SKM-1 (cell line): ENCODE results near the gene HSH2D.
"Not testable (repeated sequence)": the region's sequence is repeated elsewhere in the genome, so short reads cannot be mapped to it uniquely, and the experiment has no call there.

Experiments used
- DNase-seq: peaks from one replicate; lab custom pipeline; 2025; ENCODE audit not compliant: unreplicated experiment; lab: John Stamatoyannopoulos, UW

Gene HSH2D

DNA sequence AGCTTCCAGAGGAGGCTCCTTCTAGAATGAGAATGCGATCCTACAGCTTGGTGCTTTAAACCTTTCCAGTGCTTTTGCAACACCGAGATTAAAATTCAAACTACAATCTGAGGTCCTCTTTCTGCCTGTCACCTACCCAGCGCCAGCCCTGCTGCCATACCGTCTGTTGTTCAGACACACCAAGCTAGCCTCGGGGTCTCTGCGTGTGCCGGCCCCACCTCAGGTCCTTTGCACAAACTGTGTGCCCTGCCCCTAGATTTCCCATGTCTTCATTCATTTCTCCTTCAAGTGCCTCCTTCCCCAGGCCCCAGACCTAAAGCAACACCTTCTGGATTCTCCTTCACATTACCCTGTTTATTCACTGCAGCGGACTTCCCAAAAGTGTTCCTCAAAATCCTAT, 11.1 kb downstream of the HSH2D start:
- DNase-seq, result no peak

DNA sequence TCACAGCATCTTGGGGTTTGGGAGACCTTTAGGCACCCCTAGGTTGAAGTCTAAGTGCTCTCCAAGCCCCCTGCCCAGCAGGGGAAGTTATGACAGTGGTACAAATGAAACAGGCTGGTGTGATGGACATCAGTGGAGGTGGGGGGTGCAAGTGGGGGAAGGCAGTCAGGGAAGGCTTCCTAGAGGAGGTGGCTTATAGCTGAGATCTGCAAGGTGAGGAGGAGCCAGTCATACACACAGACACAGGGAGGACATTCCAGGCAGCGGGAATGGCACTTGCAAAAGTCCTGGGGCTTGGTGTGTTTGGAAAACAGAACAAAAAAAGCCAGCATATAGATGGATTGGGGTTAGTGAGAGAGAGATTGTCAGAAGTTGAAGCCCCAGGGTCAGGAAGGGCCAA, 11.6 kb downstream of the HSH2D start:
- no peak for DNase-seq

DNA sequence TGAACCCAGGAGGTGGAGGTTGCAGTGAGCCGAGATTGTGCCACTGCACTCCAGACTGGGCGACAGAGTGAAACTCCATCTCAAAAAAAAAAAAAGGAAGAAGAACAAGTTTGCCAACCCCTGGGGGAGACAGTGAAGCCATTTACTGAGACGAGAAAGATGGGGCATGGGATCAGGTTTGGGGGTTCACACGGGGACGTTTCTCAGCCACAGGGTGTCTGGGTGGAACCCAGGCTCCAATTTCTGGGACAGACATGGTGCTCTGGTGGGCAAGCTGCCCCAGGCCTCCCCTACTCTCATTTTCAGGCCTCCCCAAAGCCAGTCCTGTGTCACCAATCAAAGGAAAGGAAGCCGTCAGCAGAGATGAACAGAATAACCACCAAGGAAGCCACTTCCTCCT, 13.4 kb downstream of the HSH2D start:
- DNase-seq, result no peak

DNA sequence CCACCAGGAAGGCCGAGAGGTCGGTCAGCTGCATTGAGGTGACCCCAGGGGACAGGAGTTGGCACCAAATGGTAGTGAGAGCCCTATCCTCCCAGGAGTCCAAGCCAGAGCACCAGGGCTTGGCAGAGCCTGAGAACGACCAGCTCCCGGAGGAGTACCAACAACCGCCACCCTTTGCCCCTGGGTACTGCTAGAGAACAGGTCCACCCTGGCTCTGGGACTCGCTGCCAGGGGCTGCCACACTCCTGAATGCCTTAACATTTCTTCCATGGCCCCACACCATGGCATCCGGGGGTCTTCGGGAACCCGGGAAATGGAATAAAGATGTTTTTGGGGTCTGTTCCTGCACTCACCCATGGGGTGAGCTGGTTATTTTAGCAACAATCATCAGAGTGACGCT, 14.1 kb downstream of the HSH2D start:
- DNase-seq, result no peak

DNA sequence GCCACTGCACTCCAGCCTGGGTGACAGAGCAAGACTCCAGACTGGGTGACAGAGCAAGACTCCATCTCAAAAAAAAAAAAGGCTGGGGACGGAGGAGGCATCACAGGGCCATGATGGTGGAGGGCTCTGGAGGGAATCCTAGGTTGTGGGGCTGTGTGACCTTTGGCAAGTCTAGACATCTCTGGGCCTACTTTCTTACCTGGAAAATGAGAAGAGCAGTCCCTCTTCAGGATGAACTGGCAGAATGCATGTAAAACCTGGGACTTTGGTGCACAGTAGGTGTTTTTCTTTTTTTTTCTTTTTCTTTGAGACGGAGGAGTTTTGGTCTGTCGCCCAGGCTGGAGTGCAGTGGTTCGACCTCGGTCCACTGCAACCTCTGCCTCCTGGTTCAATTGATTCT, 16.2 kb downstream of the HSH2D start:
- no peak for DNase-seq

DNA sequence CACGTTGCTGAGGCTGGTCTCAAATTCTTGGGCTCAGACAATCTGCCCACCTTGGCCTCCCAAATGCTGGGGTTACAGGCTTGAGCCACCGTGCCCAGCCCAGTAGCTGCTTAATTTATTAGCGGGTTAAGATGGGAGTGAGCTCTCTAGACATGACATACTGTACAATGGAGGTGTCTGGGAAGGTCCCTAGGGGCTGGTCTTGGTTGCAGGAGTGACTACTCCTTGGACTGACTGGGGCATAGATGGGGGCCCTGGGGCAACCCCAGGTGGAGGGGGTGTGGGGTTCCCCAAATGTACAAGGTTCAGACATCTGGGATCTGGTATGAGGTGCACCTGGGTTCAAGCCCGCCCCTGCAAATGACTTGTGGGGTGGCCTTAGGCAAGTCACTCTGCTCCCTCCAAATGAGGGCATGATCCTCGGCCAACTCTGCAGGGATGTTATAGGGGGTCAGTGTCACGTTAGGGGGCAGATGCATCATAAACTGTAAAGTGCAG, 17.0 kb downstream of the HSH2D start:
- DNase-seq, result no peak

DNA sequence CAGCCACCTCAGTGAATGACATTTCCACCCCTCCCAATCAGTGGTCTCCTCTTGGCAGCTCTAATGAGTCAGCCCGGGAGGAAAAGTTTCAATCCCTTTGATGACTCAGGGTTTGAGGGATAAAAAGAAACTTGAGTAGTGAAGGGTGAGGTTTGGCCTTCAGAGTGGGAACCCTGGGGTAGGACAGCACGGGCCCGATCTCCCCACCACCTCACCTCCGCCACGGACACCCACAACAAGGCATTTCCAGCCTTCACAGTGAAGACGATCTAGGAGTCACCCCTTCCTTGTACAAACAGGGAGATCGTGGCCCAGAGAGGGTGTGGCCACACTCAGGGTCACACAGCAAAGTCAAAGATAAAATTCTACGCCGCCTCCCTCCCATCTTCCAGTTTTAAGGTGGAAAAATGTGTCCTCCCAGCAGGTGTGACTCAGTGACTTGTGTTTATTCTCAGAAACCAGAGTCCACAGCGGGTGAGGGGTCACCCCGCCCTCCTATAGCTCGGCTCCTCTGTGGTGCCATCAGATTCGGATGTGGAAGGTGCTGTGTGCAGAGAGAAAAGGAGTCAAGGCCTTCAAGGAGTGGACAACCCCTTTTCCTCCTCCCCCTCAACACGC, 17.6 kb downstream of the HSH2D start:
- no peak for DNase-seq

DNA sequence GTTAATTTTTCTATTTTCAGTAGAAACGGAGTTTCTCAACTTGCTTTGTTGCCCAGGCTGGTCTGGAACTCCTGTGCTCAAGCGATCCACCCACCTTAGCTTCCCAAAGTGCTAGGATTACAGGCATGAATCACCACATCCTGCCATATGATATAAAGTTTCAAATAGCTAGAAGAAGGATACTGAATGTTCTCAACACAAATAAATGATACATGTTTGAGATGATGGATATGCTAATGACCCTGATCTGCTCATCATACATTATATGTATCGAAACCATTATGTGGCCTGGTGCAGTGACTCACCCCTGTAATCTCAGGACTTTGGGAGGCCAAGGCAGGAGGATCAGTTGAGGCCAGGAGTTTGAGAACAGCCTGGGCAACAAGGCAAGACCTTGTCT, 18.4 kb downstream of the HSH2D start:
- DNase-seq, result no peak

DNA sequence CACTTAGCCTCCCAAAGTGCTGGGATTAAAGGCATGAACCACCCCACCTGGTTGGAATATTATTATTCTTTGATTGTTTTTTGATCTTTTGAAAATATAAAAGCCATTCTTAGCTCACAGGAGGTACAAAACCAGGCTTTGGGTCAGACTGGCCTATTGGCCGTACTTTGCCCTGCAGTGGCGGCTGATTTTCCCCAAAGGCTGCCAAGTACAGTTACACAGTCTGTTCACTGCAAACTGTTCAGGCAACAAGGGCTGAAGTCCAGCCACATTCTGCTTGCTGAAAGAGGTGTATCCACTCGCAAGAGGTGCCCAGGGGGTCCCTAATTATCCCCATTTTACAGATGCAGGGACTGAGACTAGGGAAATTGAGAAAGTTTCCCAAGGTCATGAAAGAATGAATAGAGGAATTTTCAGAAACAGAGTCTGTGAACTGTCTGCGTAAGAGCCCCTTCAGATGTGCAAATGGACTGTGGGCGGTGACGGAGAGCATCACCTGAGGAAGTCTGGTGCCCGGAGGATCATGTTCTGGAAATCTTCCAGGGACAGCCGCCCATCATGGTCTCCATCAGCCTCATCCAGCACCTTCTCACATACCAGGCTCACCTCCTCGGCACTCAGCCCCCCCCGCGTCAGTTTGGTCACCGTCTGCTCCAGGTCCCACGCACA, 20.9 kb downstream of the HSH2D start:
- DNase-seq, result no peak

DNA sequence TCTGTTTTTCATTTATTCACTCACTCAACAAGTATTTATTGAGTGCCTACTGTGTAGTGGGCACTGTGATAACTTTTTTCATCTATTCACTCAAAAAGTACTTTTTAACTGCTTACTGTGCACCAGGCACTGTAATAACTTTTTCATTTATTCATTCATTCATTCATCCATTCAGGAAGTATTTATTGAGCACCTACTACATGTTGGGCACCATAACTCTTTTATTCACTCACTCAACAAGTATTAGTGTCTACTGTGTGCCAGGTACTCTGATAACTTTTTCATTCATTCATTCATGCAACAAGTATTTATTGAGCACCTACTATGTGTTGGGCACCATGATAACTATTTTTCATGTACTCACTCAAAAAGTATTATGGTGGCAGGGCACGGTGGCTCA, 22.9 kb downstream of the HSH2D start:
- DNase-seq, result no peak

DNA sequence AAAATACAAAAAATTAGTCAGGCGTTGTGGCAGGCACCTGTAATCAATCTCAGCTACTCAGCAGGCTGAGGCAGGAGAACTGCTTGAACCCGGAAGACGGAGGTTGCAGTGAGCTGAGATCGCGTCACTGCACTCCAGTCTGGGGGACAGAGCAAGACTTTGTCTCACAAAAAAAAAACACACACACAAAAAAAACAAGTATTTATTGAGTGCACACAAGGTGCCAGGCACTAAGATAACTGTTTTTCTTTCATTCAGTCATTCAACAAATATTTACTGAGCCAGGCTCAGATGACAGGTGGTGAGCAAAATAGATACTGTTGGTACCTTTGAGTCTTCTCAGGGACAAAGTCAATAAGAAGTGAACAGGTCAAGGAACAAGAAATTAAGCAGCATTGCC, 23.6 kb downstream of the HSH2D start:
- no peak for DNase-seq

DNA sequence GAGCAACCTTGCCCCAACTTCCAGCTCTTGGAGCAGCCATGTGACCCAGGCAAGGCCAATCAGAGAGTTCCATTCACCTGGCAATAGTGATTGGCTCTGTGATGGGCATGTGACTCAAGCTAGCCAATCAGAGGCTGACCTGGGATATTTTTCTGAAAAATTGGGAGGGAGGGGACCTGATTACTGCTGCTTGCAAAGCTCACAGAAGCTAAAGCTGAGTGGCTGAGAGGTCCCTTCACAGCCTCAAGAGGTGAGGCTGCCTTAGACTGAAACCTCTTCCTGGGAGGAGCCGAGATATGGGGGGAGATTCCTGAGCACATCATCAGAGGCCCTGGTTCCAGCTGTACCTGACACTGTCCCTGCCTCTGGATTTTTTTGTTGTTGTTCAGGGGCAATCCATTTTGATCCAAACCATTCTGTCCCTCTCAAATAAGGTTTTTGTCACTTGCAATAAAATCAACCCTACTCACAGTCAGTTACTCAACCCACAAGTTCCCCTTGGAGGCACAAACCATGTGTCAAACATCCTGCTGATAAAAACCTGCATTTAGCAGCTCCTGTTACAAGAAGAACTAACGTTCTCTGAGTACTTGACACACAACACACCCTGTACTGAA, 25.1 kb downstream of the HSH2D start:
- DNase-seq, result peak; percentile 82

DNA sequence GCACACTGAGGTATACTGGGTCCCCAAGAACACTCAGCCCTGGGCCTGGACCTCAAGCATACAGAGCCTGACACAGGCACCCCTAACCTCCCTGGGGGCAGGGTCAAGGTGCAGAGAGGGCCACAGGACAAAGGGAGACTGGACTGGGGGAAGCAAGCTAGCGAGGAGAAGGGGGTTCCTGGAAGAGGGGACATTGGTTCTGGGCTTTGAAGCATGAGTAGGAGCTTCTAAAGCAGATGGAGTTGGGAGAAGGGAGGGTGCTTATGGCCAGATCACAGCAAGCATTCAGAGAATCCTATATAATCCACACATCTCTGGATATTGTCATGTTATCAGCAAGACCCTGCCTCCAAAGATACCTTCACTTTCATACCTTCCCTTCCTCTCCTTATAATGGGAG, 26.6 kb downstream of the HSH2D start:
- no peak for DNase-seq

DNA sequence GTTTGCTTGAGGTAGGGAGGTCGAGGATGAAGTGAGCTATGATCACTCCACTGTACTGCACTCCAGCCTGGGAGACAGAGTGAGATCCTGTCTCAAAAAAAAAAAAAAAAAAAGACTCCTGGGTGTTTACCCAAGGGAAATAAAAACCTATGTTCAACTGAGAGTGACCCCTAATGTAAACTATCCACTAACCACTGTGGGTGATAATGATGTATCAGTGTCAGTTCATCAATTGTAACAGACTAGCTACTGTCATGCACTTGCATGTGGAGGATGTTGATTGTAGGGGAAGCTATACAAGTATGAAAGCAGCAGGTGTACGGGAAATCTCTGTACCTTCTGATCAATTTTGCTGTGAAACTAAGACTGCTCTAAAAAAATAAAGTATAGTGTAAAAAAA, 32.5 kb downstream of the HSH2D start:
- DNase-seq, result no peak

DNA sequence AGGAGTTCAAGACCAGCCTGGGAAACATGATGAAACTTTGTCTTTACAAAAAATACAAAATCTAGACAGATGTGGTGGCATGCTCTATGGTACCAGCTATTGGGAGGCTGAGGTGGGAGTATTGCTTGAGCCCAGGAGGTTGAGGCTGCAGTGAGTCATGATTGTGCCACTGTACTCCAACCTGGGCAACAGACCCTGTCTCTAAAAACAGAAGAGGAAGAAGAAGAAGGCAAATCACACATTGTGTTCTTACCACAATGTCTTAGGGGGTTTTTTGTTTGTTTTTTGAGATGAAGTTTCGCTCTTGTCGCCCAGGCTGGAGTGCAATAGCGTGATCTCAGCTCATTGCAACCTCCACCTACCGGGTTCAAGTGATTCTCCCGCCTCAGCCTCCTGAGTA, 35.4 kb downstream of the HSH2D start:
- not testable (repeated sequence) for DNase-seq

DNA sequence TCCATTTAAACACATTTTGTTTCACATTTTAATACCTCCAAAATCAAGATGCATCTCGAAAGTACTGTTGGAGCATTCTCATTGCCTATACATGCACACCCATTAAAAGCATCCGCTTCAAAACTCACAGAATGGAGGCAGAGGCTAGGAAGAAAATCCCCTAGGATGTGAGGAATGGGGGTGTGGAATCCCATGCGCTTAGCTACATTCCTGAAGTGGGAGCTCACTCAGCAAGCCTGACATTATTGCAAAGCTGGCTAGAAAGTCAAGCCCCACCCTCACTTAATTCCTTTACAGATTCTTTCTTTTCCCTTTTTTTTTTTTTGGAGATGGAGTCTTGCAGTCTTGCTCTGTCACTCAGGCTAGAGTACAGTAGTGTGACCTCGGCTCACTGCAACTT, 37.1 kb downstream of the HSH2D start:
- DNase-seq, result no peak

DNA sequence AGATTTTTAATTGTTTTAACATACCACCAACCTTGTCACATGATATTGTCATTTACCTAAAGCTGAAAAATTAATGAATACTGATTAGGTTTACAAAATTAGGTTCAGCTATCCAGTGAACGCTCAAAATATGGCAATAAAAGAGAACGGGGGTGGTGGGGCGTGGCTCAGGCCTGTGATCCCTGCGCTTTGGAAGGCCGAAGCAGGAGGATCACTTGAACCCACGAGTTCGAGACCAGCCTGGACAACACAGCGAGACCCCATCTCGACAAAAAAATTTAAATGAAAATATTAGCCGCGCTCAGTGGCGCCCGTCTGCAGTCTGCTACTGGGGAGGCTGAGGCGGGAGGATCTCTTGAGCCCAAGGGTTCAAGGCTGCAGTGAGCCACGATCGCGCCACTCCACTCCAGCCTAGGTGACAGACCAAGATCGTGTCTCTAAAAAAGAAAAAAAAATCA, 41.2 kb downstream of the HSH2D start:
- DNase-seq, result no peak

DNA sequence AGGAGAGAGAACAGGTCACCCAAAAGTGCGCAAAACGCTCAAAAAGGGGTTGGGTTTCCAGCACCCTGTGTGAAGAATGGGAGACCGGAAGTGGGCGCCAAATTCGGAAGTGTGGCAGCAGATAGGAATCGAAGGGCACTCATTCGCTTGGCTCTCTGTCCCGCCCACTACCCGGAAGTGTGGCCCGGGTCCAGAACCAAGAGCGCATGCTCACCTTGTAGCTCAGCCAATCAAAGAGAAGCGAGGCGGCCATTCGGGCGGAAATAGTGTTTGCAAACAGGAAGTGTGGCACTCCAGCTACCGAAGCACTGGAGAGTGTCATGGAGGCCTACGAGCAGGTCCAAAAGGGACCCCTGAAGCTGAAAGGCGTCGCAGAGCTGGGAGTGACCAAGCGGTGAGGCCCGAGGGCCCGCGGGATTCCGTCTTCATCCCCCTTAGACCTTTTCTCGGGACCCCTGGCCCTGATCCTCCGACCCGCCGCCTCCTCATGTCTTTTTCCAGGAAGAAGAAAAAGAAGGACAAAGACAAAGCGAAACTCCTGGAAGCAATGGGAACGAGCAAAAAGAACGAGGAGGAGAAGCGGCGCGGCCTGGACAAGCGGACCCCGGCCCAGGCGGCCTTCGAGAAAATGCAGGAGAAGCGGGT, 41.8 kb downstream of the HSH2D start, which contains the start of gene FAM32A:
FAM32A (plus strand) TSS at position 288 of the 645 bp plus-strand sequence; CDS start at position 321, 33 bp downstream.
- peak; percentile 96 for DNase-seq

DNA sequence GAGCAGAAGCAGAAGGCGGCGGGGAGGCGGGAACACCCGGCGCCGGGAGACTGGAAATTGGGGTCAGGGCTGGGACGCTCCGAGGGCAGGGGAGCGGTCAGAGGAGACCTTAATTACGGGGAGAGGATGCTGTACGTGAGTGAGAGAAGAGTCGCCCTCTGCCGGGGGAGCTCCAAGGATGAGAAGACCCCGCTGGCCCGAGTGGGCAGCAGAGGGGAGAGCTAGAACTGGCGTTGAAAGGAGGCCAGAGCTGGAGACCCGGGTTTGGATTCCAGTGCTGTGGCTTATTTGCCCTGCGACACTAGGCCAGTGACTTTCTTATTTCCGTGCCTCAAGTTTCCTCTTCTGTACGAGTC, 42.3 kb downstream of the HSH2D start:
- DNase-seq, result no peak

DNA sequence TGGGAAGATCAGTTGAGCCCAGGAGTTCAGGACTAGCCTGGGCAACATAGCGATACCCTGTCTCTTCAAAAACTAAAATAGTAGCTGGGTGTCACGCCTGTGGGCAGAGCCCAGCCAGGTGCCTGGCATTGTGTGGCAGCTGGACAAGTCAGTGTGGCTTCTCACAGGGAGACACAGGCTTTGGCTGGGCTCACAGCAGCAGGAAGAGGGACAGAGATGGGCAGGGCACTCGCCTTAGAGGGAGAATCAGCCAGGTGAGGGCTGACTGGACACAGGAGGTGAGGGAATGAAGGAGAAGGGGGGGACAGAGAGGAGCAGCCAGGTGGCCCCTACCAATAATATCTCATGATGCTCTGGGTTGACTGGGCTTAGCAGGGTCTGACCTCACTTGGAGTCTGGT, 45.0 kb downstream of the HSH2D start:
- no peak for DNase-seq

DNA sequence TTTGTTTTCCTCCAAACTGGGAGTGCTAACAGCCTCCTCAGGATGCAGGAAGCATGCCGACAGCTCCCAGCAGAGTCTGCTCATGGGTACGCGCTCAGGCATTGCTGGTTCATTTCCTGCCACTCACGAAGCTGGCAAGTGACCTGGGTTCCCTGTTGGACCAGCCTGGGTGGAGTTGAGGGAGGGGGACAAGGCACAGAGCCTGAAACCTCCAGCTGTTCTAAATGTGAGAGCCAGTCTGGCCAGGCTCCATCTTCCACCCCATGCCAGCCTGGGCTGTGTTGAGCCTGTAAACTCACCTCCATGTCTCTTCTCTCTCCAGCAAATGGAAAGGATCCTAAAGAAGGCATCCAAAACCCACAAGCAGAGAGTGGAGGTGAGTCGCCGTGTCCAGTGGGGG, 46.7 kb downstream of the HSH2D start:
- no peak for DNase-seq

DNA sequence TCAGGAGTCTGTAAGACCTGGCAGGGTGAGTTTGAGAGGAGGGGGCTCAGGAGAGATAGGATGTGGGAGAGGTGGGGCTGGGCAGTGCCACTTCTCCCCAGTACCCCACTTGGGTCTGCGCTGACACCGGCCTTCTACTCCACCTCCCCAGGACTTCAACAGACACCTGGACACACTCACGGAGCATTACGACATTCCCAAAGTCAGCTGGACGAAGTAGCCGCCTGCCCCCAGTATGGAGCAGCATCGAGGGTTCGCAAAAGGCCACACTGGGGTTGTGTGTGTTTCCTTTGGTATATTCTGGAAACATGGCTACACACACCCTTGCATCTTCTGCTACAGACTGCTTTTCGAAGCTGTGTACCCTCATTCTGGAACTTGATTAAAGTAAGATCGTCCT, 47.3 kb downstream of the HSH2D start:
- DNase-seq, result no peak
